Right atrium auricular region (tissue), 2 donors: ENCODE measurements around the gene OGFOD2. TPM values are rescaled to one million over a fixed set of nuclear protein-coding genes. Genes with fewer than 3 reads are reported as not detected.

ENCODE experiments used
- DNase-seq: peaks from one replicate; pipeline ENCODE4 v3.0.0-alpha.2; 2019; ENCODE audit warnings: low spot score
- H3K27ac ChIP-seq, 2 donors: fragments of 200-600 bp; sonication (generic); 1 replicate in 1 of 2; 2 replicates in 1 of 2; pipeline ENCODE4 v1.5.1; 2016 to 2019
- H3K27me3 ChIP-seq, 2 donors: fragments of 200-600 bp; sonication (generic); one replicate each; pipeline versions ENCODE4 v1.5.1 to v1.6.0; 2017 to 2019
- H3K36me3 ChIP-seq: fragments of 200-600 bp; sonication (generic); one replicate; pipeline ENCODE4 v1.5.1; 2016
- H3K4me1 ChIP-seq, 2 donors: fragments of 200-600 bp; sonication (generic); one replicate each; pipeline versions ENCODE4 v1.5.1 to v1.6.0; 2017 to 2019
- H3K4me3 ChIP-seq, 2 donors: fragments of 200-600 bp; sonication (generic); 1 replicate in 1 of 2; 2 replicates in 1 of 2; pipeline ENCODE4 v1.5.1; 2017 to 2019; ENCODE audit warnings: mild to moderate bottlenecking in 1 of 2, moderate library complexity in 1 of 2
- H3K9me3 ChIP-seq, 2 donors: fragments of 200-600 bp; sonication (generic); one replicate each; pipeline ENCODE4 v1.5.1; 2019
- CTCF ChIP-seq, 2 donors: fragments of 200-600 bp; sonication (generic); IDR thresholded peaks; one replicate each; pipeline ENCODE4 v1.5.1; 2019; ENCODE audit warnings: antibody characterized with exemption in 2 of 2
- total RNA-seq, 2 donors: library from RNA; depleted of rRNA; stranded (reverse); fragments of >200 nt; gene quantifications; one replicate each; pipeline ENCODE4 v1.1.0, GENCODE V29; 2016

OGFOD2 gene
- total RNA-seq, 2 donors from 2014 or later, result 4.9 to 6.8 TPM

- H3K9me3 ChIP-seq, result no peaks in the 10 kb centered on the region
- TF ChIP-seq CTCF (IDR thresholded peaks at IDR 0.05), result no peak
- H3K4me1 ChIP-seq, result peaks cover 0 to 6% of the 10 kb centered on the region in 2 donors
- no peak for DNase-seq
- H3K36me3 ChIP-seq, result peaks cover 32% of the 10 kb centered on the region
- no peaks in the 10 kb centered on the region for H3K27me3 ChIP-seq
- no peak overlapping the region for H3K27ac ChIP-seq
- H3K4me3 ChIP-seq, result no peak overlapping the region
Measured at GRCh38 chr12:122989874-122990419, 14.9 kb downstream of the OGFOD2 start.

GRCh38 chr12:122990561-122990960, 15.5 kb downstream of the OGFOD2 start:
- H3K27ac ChIP-seq, result no peak overlapping the region
- no peak overlapping the region for H3K4me3 ChIP-seq
- DNase-seq, result no peak
- H3K4me1 ChIP-seq, result peaks cover 0 to 8% of the 10 kb centered on the region in 2 donors
- no peak for TF ChIP-seq CTCF (IDR thresholded peaks at IDR 0.05)
- H3K27me3 ChIP-seq, result no peaks in the 10 kb centered on the region
- H3K36me3 ChIP-seq, result peaks cover 32% of the 10 kb centered on the region
- no peaks in the 10 kb centered on the region for H3K9me3 ChIP-seq

GRCh38 chr12:122990961-122991622, 16.0 kb downstream of the OGFOD2 start:
- no peak for DNase-seq
- peaks cover 28% of the 10 kb centered on the region for H3K36me3 ChIP-seq
- no peak for TF ChIP-seq CTCF (IDR thresholded peaks at IDR 0.05)
- H3K27ac ChIP-seq, result no peak overlapping the region
- H3K27me3 ChIP-seq, result no peaks in the 10 kb centered on the region
- H3K9me3 ChIP-seq, result no peaks in the 10 kb centered on the region
- no peak overlapping the region for H3K4me3 ChIP-seq
- peaks cover 0 to 13% of the 10 kb centered on the region in 2 donors for H3K4me1 ChIP-seq

GRCh38 chr12:122991623-122992275, 16.7 kb downstream of the OGFOD2 start:
- TF ChIP-seq CTCF (IDR thresholded peaks at IDR 0.05), result no peak
- Histone ChIP-seq H3K27ac (no peak overlapping the region), H3K4me3 (no peak overlapping the region), H3K36me3 (peaks cover 22% of the 10 kb centered on the region), H3K9me3 (no peaks in the 10 kb centered on the region), H3K4me1 (peaks cover 0 to 18% of the 10 kb centered on the region in 2 donors), H3K27me3 (no peaks in the 10 kb centered on the region)
- no peak for DNase-seq

GRCh38 chr12:122992386-122992785, 17.3 kb downstream of the OGFOD2 start:
- TF ChIP-seq CTCF (IDR thresholded peaks at IDR 0.05), result no peak
- H3K27me3 ChIP-seq, result no peaks in the 10 kb centered on the region
- peaks cover 15% of the 10 kb centered on the region for H3K36me3 ChIP-seq
- no peak overlapping the region for H3K27ac ChIP-seq
- peaks cover 0 to 18% of the 10 kb centered on the region in 2 donors for H3K4me1 ChIP-seq
- no peak overlapping the region for H3K4me3 ChIP-seq
- DNase-seq, result no peak
- H3K9me3 ChIP-seq, result no peaks in the 10 kb centered on the region
